Limb (tissue), 2 donors: ENCODE data around the gene LCAT.
"Not testable (repeated sequence)": the region's sequence is repeated elsewhere in the genome, so short reads cannot be mapped to it uniquely, and the experiment has no call there.

Source experiments
- DNase-seq, 2 donors: peaks; one replicate each; pipeline ENCODE4 v3.0.0-alpha.2; 2016; ENCODE audit errors: extremely low spot score in 2 of 2

Gene LCAT

DNA sequence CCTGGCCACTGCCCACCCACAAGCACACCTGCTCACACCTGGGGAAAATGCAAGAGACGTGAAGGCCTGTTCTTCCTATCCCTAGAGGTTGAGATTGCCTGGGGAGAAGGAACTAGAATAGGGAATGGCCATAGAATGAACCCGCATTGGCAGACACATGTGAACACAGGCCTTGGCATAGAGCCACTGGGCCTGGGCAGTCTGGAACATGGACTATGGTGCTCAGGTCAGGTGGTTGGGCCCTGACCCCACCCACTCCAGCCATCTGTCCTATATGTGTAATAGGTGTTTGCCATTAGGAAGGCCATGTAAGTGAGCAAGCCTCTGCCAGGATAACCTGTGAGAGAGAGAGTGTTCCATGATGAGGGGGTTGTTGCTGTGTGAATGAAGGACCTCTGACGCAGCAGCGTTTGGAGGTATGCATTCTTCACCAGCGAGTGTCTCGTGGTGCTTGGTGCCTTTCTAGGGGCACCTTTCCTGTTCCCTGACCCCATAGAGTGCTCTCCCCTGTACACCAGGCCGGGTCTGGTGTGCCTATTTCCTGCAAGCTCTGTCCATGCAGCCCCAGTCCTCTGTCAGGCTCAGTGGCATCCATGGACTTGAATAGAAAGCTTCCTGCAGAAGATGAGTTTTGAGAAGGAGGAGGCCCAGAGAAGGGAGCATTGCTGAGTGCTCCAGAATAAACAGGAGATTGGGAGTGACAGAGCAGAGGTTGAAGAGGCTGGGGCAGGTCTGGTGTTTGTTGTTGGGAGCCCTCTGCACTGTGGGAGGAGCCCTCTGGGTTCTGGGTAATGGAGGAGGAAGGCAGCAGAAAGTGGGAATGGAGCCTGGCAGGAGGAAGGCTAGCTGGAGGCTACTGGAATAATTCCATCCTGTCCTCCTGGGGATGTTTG lies 27.8 kb downstream of the LCAT start:
- no peak for DNase-seq

DNA sequence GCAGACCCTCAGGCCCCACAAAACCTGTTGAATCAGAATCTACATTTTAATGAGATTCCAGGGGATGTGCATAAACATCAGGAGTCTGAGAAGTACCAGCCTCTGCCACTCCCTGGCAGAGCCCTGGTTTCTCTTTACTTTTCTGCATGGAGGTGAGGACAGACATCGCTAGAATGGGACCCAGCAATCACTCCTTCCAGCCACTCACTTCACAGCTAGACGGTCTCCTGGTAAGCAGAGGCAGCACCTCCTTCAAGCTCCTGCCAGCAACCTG lies 28.5 kb downstream of the LCAT start:
- not testable (repeated sequence) for DNase-seq

DNA sequence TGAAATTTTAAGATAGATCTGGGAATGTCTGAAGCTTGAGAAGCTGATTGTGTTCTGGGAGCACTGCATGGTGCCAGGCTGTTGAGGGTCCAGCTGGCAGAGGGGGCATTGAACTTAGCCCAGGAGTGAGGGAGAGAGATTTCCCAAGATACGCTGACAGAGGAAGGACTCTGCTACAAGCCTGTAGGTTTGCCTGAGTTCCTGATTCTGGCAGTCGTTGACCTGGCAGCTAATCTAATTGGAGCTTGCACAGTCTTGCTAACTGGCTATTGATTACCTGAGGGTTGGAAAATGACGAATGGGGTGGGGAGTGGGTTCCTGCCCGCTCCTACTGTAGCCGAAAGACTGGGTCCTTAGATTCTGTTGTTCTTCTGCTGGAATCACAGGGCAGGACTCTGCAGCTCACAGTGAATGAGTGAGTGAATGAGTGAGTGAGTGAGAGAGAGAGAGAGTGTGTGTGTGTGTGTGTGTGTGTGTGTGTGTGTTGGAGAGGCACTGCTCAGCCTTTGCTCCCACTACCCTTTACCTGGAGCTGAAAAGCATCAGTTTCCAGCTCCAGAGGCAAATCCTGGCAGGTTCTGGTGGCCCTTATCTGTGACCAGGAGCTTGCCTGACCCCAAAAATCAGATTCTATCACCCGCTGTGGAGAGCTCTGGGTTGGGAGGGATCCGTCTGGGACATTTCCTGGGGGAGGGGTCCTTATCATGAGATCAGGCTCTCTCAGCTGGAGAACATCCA lies 29.0 kb downstream of the LCAT start:
- DNase-seq, result no peak

DNA sequence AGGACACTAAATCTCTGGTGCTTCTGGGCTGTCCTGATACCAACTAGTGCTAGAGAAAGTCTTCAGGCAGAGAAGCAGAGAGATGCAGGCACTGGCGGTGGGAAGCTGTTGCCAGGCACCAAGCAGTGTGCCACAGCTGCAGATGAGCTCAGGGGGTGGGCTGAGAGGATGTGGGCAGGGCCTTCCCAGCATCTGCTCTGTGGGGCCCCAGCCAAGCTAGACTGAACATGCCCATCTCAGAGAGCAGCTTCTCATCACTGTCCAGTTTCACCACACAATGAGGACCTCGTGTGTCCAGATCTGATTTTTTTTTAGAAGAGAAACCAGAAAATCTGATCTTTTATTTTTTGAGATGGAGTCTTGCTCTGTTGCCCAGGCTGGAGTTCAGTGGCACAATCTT lies 33.8 kb downstream of the LCAT start:
- no peak for DNase-seq

DNA sequence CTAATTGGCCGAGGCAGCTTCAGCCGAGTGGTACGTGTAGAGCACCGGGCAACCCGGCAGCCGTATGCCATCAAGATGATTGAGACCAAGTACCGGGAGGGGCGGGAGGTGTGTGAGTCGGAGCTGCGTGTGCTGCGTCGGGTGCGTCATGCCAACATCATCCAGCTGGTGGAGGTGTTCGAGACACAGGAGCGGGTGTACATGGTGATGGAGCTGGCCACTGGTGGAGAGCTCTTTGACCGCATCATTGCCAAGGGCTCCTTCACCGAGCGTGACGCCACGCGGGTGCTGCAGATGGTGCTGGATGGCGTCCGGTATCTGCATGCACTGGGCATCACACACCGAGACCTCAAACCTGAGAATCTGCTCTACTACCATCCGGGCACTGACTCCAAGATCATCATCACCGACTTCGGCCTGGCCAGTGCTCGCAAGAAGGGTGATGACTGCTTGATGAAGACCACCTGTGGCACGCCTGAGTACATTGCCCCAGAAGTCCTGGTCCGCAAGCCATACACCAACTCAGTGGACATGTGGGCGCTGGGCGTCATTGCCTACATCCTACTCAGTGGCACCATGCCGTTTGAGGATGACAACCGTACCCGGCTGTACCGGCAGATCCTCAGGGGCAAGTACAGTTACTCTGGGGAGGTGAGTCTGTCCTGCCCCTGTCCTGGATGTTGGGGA lies 34.7 kb downstream of the LCAT start:
- no peak for DNase-seq

DNA sequence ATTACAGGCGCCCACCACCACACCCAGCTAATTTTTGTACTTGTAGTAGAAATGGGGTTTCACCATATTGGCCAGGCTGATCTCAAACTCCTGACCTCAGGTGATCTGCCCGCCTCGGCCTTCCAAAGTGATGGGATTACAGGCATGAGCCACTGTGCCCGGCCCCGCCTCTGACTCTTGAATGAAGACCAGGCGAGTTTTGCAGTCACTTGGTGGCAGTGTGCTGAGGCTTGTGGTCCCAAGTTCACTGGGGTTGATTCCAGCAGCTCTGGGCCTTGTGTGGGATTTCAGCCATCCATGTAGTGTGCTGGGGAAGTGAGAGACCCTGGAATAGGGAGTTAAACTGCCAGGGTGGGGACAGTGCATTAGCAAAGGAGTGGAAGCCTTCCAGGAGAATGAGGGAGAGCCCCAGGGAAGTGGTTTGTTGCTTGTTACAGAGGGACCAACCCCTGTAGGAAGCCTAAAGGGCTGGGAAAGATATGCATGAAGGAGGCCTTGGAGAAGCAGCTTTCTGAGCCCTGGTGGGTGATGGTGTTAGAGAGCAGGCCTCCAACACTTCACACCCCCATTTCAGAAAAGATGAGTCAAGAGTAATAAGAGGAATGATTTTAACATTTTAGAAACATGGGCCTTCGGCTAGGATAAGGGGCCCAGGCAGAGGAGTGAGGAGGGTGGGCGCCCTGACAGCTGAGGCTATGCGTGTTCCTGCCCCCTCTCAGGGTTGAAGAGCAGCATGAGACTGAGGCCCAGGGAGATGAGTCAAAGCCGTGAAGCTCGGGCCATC lies 36.3 kb downstream of the LCAT start:
- DNase-seq, result no peak

DNA sequence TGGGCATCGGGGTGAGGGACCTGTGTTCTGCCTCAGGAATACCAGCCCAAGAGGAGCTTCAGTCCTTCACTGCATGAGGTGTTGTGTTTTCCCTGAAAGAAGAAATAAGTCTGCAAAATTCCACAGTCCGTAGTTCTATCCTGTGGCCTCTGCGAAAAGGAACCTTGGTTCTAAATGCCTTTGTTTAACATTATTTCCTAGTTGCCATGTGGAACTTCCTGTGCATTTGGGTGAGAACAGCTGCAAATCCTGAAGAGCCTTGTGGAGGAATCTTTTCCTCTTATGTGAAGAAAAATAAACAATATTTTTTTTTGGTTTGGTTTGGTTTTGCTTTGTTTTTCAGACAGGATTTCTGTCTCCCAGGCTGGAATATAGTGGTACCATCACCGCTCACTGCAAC lies 41.1 kb downstream of the LCAT start:
- DNase-seq, result no peak

DNA sequence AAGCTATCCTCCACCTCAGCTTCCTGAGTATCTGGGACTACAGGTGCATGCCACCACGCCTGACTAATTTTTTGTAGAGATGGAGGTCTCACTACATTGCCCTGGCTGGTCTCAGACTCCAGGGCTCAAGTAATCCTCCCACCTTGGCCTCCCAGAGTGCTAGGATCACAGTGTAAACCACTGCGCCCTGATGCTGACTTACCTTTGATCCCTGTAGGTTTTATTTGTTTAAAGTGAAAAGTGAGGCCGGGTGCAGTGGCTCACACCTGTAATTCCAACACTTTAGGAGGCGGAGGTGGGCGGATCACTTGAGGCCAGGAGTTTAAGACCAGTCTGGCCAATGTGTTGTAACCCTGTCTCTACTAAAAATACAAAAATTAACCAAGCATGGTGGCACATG lies 42.2 kb downstream of the LCAT start:
- DNase-seq, result no peak

DNA sequence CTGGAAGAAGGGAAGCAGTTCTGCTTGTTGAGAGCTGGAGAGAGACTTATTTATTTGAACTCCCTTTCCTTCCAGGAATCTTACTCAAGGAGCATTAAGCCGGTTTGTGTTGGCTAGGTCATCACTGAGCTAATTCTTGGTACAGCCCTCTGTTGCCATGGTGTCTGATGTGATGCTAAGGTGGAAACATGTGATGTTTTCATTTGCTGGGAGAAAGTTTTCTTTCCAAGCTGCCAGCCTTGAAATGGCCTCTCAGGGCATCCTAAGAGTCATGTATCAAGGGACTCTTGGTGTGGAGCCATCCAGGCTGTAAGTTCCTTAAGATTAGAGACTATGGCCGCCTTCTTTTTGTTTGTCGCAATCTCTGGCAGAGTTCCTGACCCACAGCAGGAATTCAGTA lies 46.7 kb downstream of the LCAT start:
- peak in 1 of 2 donors; percentile 49 for DNase-seq

DNA sequence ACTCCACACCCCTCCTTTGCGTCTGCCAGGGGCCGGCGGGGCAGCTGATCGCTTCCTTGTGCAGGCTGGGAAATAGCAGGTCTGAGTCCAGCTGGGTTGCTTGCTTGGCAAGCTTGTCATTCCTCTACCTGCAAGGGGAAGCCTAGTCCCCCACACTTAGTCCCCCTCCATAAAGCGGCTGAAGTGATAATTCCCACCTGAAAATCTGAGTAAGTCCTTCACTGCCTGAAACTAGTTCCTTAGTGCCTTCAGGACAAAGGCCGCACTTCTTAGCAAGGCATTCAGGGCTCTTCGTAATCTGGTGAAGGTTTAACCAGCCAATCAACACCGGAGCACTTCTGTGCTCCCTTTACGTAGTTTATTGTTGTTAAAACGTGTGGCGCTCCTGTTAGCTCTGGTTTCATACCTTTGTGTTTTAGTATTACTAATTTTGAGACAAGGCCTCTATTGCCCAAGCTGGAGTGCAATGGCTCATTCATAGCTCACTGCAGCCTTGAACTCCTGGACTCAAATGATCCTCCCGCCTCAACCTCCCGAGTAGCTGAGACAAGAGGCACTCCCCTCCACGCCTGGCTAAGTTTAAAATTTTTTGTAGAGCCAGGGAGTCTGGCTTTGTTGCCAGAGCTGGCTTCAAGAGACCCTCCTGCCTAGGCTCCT lies 50.0 kb downstream of the LCAT start:
- no peak for DNase-seq

DNA sequence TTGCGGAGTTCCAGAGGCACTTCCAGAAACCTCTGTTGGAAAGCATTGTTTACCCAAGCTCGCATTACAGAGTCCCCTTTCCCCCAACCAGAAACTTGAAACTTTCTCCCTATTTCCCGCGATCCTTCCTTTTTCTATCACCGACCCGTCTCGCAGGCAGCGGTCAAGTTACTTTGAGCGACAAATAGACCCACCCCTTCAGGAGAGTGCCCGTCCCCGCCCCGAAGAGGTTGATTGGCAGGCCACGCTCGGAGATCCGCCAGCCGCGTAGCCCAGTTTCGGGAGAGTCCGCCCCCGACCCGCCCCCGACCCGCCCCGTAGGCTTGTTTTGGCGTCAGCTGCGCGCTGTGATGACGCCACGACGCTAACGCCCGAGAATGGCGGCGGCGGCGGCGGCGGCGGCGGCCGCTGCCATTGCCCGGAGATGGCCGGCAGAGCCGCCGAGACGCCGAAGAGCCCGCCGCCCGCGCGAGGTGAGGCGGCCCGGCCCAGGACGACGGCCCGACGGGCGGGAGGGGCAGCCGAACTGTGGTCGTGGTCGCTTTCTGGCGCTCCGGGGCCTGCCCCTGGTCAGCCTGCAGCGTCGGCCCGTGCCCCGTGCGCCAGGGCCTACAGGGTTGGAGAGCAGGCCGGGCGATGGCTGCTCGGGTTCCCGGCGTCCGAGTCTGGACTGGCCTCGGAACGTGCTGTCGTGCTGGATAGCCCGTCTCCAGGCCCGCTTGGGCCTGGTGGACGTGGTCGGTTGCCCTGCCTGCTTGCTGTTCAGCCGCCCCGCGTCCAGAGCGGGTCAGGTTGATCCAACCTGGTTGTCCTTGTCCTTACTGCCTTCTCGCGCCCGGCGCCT lies 50.8 kb downstream of the LCAT start, which contains the start of gene PSKH1:
Gene PSKH1 (plus strand): TSS at position 356 of the 844 bp plus-strand sequence. CDS start 15,496 bp downstream, outside the sequence.
- peak; percentile 97 to 98 for DNase-seq

DNA sequence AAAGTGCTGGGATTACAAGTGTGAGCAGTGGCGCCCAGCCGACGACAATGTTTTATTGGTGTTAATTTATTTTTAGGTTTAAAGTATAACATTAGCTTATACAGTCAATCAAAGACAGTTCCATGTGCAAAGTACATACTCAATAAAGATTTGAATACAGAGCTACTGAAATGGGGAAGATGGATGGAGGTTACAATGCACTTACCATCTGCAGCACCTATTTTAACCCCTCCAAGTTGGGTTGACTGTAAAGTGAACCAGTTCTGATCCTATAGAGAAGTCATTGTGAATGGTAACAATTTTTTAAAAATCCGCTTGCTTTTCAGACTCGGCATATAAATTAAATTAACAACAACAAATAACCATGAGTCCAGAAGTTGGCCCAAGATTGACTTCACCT lies 51.5 kb downstream of the LCAT start:
- DNase-seq, result no peak
